GM19025 (cell line): ENCODE results near the gene SCYGR1.
"Not testable (repeated sequence)": the region's sequence is repeated elsewhere in the genome, so short reads cannot be mapped to it uniquely, and the experiment has no call there.

Experiments
- ATAC-seq: cut with Tn5 transposase; IDR thresholded peaks from one replicate; pipeline ENCODE4 v1.9.1; 2021; ENCODE audit warnings: mild to moderate bottlenecking, low read depth, moderate library complexity; ENCODE audit not compliant: unreplicated experiment

SCYGR1 gene

DNA sequence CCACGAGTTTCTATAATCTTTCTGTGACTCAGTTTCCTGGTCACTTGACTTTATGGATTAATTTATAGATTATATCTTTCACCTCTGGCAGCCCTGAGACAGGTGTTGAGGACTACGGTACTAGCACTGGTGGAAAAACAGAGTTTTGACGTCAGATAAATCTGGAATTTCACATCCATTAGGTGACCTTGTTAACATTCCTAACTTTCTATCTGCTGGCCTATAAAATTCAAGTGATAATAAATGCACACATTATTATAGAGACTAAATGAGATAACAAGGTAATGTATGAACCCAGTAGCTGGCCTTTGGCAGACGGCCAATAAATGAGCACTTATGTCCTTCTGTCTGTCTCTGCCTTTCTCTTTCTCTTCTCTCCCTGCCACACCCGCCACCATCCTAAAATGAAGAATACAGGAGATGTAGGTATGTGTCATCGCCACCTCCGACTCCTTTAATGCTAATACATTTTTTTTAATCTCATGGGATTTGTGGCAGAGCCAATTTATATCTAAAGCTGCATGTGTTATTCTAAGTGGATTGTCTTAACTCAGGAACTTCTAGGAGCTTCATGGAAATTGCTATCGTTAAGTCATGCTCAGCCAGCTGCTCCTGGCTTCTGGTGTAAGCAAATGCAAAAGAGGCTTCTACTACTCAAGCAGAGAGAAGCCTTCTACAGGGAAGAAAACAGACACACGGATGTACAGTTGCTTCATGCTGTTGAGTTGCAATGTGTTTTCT is 10.9 kb downstream of the SCYGR1 start:
- ATAC-seq, result no peak

DNA sequence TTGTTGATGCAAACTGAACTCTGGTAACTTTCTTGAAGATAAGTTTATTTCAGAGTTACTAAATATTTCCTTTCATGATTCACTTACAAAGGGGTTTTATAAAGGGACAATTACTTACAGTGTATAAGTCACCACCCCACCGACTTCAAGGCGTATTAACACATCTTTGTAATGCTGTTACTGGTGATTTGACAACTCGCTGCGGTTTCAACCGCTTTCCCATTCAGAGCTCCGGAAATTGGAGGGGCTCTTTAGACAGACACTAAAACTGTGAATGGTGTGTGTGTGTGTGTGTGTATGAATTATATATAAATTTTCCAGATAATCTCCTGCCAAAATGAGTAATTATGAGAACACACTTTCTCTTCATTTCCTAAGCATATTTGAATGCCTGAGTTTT is 13.6 kb downstream of the SCYGR1 start:
- no peak for ATAC-seq

DNA sequence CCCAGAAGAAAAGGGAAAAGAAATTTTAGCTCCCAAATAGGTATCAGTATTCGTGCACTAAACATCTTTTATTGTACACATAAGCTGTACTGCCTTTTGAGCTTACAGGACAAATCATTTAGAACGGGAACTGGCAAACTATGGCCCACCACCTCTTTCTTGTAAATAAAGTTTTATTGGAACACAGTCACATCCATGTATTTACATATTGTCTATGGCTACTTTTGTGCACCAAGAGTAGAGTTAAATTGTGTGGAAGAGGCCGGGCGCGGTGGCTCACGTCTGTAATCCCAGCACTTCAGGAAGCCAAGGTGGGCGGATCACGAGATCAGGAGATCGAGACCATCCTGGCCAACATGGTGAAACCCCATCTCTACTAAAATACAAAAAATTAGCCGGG is 14.4 kb downstream of the SCYGR1 start:
- ATAC-seq, result no peak

DNA sequence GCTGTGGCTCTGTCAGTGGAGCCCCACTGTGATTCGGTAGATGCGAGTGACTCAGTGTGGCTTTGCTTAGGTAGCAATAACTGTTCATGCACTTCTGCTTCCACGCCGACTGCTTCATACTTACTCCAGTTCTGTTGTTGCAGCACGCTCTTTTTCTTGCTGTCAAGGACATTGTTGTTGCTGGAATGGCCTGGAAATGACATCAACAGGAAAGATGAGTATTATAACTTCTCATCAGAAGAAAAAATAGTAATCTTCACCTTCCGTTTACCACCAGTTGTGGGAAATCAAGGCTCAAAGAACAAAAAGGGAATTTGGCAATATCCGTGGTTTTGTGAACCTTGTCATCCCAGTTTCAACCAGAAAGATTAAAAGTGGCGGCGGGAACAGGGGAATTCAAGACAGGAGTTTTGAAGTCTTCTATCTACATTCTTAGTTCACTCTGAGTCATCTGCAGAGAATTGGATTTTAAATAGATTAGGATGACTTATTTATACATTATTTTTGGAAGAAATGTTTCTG is 16.9 kb downstream of the SCYGR1 start:
- no peak for ATAC-seq

DNA sequence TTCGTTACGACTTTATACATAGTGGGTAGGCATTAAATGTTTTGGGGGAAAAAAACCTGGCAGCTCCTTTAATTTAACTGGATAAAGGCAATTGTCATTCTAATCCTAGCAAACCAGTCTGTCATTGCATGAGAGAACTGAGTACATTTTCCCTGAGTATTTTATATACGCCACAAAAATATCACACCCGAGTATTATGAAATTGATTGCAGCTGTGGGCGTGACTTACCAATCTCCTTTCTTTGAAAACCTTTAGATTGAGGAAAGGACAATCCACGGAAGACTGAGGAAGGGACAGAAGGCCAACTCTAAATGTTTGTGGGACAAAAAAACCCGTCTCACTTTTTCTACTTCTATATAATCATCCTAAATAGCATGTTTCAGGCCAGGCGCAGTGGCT is 17.7 kb downstream of the SCYGR1 start:
- ATAC-seq, result no peak

DNA sequence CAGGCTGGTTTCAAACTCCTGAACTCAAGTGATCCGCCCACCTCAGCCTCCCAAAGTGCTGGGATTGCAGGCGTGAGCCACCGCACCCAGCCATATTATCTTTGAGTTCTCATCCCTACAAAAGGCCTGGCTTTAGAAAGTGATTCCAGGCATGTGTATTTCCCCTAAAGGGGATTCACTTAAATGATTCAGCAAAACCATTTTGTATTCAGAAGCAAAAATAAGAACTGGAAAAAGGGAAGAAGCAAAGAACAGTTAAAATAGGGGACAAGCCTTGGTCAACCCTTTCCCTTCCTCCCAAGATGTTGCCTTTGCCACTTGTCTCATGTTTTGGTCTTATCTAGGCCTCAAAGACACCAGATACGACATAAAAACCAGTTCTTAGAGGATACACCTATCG is 19.2 kb downstream of the SCYGR1 start:
- no peak for ATAC-seq

DNA sequence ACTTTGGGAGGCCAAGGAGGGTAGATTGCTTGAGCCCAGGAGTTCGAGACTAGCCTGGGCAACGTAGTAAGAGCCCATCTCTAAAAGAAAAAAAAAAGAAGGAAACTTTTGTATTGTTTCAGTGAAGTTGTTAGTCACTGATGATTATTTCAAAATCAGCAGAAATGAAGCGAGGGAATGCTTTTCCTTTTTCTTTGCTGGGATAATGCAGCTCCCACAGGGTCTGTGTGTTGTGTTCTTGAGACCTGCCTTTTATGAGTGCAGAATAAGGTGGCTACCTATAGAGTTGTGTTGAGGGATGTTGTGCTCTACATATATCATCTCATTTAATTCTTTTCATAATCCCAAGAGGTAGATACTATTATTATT is 20.3 kb downstream of the SCYGR1 start:
- no peak for ATAC-seq

DNA sequence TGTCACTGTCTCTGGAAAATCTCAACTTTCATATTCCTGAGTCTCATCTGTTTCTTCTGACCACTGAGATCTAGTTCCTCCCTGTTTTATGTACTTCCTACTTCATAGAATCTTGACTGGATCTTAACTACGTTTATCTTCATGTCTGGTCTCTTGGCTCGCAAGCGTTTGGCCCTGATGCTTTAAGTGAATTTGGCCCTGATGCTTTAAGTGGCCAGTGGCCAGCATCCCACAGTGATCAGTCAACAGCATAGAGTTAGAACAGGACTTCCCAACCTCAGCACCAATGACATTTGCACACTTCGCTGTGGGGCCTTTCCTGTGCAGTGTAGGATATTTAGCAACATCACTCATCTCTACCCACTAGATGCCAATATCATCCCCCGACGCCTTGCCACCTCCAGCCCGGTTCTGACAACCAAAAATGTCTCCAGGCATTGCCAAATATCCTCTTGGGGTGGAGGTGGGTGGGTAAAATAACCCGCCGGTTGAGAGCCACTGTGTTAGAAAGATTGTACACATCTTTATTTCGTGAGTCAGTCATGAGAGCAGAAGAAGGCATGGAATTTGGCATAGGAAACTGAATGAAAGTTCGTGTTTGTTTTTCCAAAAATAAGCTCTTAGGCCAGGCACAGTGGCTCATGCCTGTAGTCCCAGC is 20.9 kb downstream of the SCYGR1 start:
- no peak for ATAC-seq

DNA sequence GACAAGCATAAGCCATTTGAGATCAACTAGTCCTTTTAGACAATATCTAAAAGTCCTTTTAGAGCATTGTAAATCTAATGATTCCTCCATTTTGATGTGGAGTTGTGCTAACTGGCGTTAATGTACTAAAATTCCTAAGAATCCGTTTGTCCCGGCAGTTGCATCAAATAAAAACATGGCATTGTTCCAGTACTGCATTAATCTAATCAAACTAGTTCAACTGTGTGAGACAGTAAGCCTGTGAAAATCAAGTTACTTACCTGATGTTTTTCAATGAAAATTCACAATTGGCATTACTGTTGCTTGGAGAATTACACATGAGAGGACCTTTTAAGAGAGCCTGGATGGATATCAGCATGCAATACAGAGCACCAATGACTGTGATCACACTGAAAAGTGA is 21.9 kb downstream of the SCYGR1 start:
- ATAC-seq, result no peak

DNA sequence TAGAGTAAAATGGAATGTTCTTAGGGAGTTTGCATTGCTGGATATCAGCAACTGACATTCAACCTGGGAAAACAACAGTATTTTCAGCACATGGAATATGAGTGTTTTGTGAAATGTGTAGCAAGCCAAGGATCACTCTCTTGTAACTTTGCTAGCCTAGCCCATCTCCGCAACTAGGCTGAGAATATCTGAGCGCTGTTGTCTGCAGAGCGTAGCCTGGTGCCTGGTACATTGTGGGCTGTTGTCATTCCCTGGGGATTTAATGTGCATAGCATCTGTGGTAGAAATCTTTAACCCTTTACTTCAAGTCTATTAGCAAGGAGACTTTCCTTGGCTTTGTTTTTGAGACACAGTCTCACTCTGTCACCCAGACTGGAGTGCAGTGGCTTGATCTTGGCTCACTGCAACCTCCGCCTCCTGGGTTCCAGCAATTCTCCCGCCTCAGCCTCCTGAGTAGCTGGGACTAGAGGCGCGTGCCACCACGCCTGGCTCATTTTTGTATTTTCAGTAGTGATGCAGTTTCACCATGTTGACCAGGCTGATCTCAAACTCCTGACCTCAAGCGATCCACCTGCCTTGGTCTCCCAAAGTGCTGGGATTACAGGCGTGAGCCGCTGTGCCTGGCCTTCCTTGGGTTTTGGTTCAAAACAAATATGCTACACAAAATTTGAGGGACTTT is 23.0 kb downstream of the SCYGR1 start:
- not testable (repeated sequence) for ATAC-seq

DNA sequence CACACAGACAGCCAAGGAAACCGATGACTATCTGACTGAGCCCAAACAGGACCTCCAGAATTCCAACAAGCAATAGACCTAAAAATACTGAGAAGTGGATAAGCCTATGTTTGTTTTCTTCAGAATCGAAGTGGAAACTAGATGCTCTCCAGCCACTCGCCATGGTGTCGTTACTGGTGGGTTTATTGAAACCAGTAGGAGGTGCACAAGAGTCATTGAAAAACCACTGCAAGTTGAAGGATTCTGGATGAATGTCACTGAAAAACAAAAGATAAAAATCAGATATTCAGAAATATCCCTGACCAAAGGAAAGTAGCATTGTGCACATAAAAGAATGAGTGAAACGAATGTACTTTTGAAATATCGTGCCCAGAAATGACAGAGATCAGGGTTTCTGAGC is 24.0 kb downstream of the SCYGR1 start:
- ATAC-seq, result no peak

DNA sequence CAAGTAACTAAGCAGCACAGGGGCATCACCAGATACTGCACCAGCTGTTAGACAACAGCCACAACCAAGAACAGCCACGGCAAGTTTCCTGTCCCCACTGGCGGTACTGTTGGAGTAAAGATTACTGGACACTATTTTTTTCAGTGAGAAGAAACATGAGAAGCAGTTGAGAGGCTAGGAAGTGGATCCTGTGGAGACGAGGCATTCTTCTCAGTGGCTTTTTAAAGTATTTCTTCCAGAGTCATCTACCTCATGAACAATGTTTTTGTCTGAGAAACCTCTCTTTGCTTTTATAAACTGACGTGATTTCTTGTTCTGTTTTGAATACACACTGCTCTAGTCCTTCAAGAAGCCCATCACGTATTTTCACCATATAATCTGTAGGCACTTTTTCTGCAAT is 27.4 kb downstream of the SCYGR1 start:
- no peak for ATAC-seq

DNA sequence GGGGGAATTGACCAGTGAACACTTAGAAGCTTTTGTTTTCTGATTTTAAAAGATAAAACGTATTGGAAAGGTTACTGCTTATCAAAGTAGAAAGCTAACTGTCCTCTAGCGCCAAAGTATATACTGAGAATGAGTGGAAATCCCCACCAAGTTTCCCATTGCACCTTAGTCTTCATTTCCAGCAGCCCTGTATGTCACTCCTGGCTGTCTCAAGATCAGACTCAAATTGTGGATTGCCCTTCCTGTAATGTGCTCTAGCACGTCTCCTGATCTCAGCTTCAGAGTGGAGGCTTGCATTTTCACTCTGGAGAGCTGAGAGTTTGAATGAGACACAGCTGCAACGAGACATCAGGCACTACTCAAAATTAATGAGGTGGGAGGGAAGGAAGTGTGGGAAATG is 36.1 kb downstream of the SCYGR1 start:
- ATAC-seq, result peak; percentile 82

DNA sequence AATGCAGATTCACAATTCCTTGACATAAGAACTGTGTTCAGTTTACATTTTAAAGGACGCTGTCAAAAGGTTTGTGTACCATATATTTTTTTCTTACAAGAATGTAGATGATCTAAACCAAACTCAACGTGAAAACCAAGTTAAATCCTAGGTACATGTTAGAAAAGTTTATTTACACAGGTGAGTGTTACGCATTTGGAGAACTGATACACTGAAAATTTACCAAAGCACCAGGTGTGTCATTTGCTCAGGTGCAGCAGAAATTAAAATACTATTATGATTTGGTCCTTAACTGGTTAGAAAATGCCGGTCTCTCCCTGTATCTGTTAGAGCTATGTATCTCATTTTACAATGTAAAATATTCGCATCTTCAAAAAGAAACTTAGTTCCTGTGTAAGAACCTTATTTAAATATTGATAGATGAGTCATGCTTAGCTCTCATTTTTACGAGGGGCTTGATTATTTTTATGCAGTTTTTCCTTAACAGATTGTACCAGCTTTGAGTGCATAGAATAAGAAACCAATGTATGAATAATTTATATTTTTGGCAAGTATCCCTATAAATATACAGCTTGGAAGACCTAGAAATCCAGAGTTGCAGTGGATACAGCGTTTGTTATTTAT is 37.6 kb downstream of the SCYGR1 start:
- no peak for ATAC-seq

DNA sequence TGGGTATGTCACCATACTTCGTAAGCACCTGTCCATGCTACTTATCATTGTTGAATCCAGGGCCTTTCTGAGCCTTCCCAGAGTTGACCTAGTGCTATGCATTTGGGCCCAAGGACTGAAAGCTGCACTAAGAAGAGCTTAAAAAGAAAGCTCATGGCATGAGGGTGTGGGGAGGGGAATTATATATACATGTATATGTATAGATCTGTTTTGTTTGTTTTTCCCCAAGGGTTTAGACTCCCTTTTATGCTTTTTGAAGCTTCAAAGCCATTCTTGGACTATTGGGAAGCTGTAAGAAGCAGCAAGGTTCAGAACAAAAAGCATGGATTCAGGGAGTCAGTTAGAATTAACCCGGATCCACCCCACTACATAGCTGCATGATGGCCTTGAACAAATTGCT is 39.4 kb downstream of the SCYGR1 start:
- ATAC-seq, result no peak

DNA sequence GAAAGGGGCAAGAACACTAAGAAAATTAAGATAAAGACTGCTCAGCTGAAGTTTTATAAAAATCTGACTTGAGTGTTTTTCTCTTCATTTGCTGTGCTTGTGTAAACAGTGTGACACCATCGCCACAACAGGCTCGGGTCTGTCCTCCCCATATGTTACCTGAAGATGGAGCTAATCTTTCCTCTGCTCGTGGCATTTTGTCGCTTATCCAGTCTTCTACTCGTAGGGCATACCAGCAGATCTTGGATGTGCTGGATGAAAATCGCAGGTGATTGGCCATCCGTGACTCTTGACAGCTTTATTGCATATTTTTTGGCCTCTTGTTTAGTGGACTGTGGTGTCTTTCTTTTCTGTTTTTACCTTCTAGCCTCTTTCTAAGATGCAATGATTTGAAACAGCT is 40.6 kb downstream of the SCYGR1 start:
- no peak for ATAC-seq

DNA sequence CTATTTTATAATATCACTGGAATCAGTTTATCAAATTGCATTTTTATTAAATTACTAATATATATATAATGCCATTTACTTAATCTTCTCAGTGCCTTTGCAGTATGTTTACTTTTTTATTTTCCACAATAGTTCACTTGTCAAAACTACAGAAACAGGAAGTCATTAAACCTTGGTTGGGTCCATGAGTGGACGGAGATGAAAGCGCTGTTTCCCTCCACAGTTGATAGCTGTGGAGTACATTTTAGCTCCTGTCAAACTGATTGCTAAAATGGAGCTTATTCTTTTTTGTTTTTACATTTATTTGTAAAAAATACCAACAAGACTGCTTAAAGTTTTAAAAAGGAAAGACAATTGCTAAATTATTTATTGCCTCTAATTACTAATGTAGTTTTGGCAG is 43.5 kb downstream of the SCYGR1 start:
- no peak for ATAC-seq

DNA sequence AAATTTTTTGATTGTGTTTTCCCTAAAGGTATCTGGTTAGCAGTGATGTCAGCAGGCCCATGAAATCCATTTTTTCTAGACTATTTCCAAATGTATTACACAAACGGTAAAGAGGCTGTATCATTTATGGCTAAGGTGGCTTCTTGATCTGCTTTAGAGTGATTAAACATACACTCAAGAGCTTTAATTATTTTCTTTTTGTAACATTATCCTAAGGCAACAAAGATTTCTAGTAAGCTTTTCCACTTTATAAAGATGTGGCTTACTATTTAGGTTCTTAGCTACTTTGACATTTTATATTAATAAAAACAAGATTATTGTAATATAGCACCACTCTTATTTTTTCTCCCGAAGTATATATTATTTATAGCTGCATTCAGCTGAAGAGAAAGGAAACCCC is 46.2 kb downstream of the SCYGR1 start:
- no peak for ATAC-seq

DNA sequence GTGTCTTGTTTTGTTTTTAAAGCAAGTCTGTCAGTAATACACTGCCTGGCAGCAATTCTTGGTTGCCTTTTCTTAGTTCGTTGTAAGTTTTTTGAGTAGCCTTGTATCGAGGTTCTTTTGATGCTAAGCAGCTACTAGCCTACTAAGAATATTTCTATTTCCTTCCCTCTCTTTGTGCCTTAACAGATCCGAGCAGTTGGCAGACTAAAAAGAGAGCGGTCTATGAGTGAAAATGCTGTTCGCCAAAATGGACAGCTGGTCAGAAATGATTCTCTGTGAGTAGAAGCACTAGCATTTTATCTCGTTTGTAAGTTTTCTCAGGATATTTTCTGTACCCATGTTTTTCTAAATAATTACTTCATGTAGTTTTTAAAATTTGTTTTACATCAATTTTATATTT is 47.6 kb downstream of the SCYGR1 start:
- ATAC-seq, result no peak

DNA sequence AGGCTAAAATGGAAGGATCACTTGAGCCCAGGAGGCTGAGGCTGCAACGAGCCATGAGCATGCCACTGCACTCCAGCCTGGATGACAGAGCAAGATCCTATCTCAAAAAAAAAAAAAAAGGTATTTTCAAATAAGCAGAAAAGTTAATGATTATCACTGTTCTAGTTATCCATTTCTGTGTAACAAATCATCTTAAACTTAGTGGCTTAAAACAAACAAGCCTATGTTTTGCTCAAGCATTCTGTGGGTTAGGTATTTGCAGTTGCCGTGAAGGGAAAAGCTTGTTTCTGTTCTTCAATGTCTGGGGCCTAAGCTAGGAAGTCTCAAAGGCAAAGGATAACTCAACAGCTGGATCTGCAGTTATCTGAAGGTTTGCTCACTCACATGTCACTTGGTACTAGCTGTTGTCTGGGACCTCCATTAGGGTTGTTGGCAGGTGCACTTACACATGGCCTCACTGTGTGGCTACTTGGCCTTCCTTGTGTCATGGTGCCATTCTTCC is 48.6 kb downstream of the SCYGR1 start:
- no peak for ATAC-seq
